Right lobe of liver (tissue), 6 donors: Measurements from ENCODE around the gene VAV2. TPM values are rescaled to one million over a fixed set of nuclear protein-coding genes. Genes with fewer than 3 reads are reported as not detected.
A peak's percentile ranks its signal among the peaks of the same experiment; 100 is the strongest.

Experiments
- ATAC-seq, 4 donors: fragments of 200-7000 bp; cut with Tn5 transposase; one replicate each; pipeline ENCODE4 v1.9.1; 2020; ENCODE audit warnings: mild to moderate bottlenecking in 4 of 4, moderate library complexity in 4 of 4
- DNase-seq, 3 donors: peaks; one replicate each; pipeline ENCODE4 v3.0.0-alpha.2; 2020
- H3K27ac ChIP-seq, 3 donors: fragments of 200-600 bp; one replicate each; pipeline ENCODE4 v1.8.0; 2022
- H3K27me3 ChIP-seq, 2 donors: fragments of 200-600 bp; one replicate each; pipeline ENCODE4 v1.8.0; 2022
- H3K36me3 ChIP-seq, 4 donors: fragments of 200-600 bp; sonication (generic) in 1 of 4; one replicate each; pipeline versions ENCODE4 v1.5.1 to v1.8.0; 2017 to 2022; ENCODE audit warnings: control low read depth in 1 of 4
- H3K4me1 ChIP-seq, 4 donors: fragments of 200-600 bp; sonication (generic) in 1 of 4; one replicate each; pipeline versions ENCODE4 v1.5.1 to v1.8.0; 2017 to 2022; ENCODE audit warnings: control low read depth in 1 of 4
- H3K4me3 ChIP-seq, 3 donors: fragments of 200-600 bp; one replicate each; pipeline ENCODE4 v1.8.0; 2022
- H3K9me3 ChIP-seq, 4 donors: fragments of 200-600 bp; sonication (generic) in 1 of 4; one replicate each; pipeline versions ENCODE4 v1.5.1 to v1.8.0; 2017 to 2022; ENCODE audit warnings: control low read depth in 1 of 4
- CTCF ChIP-seq, 4 donors: fragments of 200-600 bp in 3 of 4; fragments of 450-650 bp in 1 of 4; IDR thresholded peaks; one replicate each; pipeline versions ENCODE4 v1.5.1 to v1.8.0; 2016 to 2022; ENCODE audit warnings: antibody characterized with exemption in 4 of 4, mild to moderate bottlenecking in 2 of 4
- POLR2A ChIP-seq: fragments of 450-650 bp; IDR thresholded peaks from one replicate; pipeline ENCODE4 v1.6.1; 2017; ENCODE audit warnings: antibody characterized with exemption, mild to moderate bottlenecking
- WGBS: methylation state at CpG from one replicate; pipeline ENCODE4 v1.1.6; 2018; ENCODE audit warnings: low coverage, low lambda C conversion rate; ENCODE audit not compliant: insufficient coverage; ENCODE audit errors: missing lambda C conversion rate; 5-methylcytosine and 5-hydroxymethylcytosine counted together
- intact Hi-C, 2 donors: fragments of 100-400 bp; cut with DNase I; formaldehyde crosslinking; loops; one replicate each; pipeline versions ENCODE4 v1.11.2 to v1.14.1; 2022
- total RNA-seq, 6 experiments: library from RNA; depleted of rRNA in 2 of 6; stranded (reverse); fragments of >200 nt in 2 of 6; fragmentation: NEBNext Ultra II Directional in 3 of 6; extraction: Animal tissue kit (Norgen Biotek cat#: 25700) in 3 of 6; gene quantifications; one replicate each; pipeline versions ENCODE4 v1.1.0 to v1.2.4, GENCODE V29; 2016 to 2023
- donor health status: DM: no; HTN: yes; CAD: no.
- donor health status: DM: no; HTN: no; CAD: no.
- donor health status: DM: no; HTN: no; CAD: no.
- donor health status: DM: no; HTN: yes; CAD: no.
- donor health status: DM: no; HTN: yes; CAD: no.

VAV2 gene
- total RNA-seq, 6 experiments from 2014 or later, result 30.1 to 44.3 (median 34.9) TPM

DNA sequence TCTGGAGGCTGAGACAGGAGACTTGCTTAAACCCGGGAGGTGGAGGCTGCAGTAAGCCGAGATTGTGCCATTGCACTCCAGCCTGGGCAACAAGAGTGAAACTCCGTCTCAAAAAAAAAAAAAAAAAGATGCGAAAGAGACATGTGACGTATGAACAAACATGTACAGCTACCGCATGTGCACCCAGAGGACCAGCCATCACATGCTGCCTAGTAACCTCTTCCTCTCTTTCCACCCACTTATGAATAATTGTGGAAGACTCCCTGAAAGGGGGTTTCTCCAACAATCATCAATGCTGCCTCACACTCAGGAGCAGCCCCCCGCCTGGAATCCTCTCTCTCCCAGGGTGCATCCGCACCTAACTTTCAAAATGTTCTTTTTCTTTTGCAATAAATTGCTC lies 256.2 kb downstream of the VAV2 start:
- ATAC-seq (no peak), DNase-seq (peak in 1 of 3 donors; percentile 14)
- Histone ChIP-seq H3K27me3 (no peaks in the 10 kb centered on the region), H3K36me3 (peaks cover 0 to 7% (median 0%) of the 10 kb centered on the region in 4 donors), H3K4me1 (peaks cover 0 to 40% (median 9%) of the 10 kb centered on the region in 4 donors), H3K27ac (no peak overlapping the region), H3K4me3 (no peak overlapping the region), H3K9me3 (no peaks in the 10 kb centered on the region)
- no peak for TF ChIP-seq POLR2A
- no peak for TF ChIP-seq CTCF (IDR thresholded peaks at IDR 0.05)
- intact Hi-C loops, result loop anchor here in 1 of 2 donors (10.0 kb wide), 1 partner anchor 211 kb away; the partner anchor contains the start of gene MYMK
- WGBS, result 62% methylated on average over 6 of the region's 8 CpGs

DNA sequence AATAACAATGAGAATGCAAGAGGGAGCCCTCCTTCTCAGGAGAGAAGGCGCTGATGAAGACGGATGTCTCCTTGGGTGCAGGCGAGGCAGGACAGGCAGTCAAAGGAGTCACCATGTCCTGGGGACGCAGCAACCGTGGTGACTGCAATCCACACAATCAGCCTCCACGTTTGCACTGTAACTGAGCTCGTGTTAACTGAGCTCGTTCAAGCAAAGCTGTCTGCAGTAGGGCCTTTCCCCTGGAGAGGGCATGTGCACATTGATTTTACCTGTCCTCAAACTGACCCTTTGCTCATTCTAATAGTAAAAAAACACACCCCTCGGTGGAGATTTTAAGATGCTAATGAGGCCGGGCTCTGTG lies 256.7 kb downstream of the VAV2 start:
- no peak for TF ChIP-seq POLR2A
- TF ChIP-seq CTCF (IDR thresholded peaks at IDR 0.05), result no peak
- H3K4me3 ChIP-seq, result no peak overlapping the region
- H3K4me1 ChIP-seq, result peaks cover 0 to 35% (median 7%) of the 10 kb centered on the region in 4 donors
- intact Hi-C loops, result loop anchor here in 1 of 2 donors (10.0 kb wide), 1 partner anchor 211 kb away; the partner anchor contains the start of gene MYMK
- ATAC-seq (no peak), DNase-seq (peak in 1 of 3 donors; percentile 37)
- H3K27me3 ChIP-seq, result no peaks in the 10 kb centered on the region
- no peaks in the 10 kb centered on the region for H3K9me3 ChIP-seq
- H3K36me3 ChIP-seq, result peaks cover 0 to 7% (median under 1%) of the 10 kb centered on the region in 4 donors
- H3K27ac ChIP-seq, result no peak overlapping the region
- WGBS, result 20% methylated on average over 6 of the region's 10 CpGs

- 81% methylated on average over 8 of the region's 23 CpGs for WGBS
- DNase-seq (peak in 2 of 3 donors; percentile 44 to 51), ATAC-seq (no peak)
- no peak overlapping the region for H3K27ac ChIP-seq
- no peak for TF ChIP-seq CTCF (IDR thresholded peaks at IDR 0.05)
- TF ChIP-seq POLR2A, result no peak
- no peaks in the 10 kb centered on the region for H3K9me3 ChIP-seq
- no peaks in the 10 kb centered on the region for H3K27me3 ChIP-seq
- peaks cover 0 to 29% (median 4%) of the 10 kb centered on the region in 4 donors for H3K4me1 ChIP-seq
- peaks cover 0 to 11% (median 3%) of the 10 kb centered on the region in 4 donors for H3K36me3 ChIP-seq
- H3K4me3 ChIP-seq, result no peak overlapping the region
- intact Hi-C loops, result loop anchor here in 1 of 2 donors (10.0 kb wide), 1 partner anchor 210 kb away; the partner anchor contains the start of gene MYMK
Observed at GRCh38 chr9:133734590-133735414, 257.3 kb downstream of the VAV2 start.

DNA sequence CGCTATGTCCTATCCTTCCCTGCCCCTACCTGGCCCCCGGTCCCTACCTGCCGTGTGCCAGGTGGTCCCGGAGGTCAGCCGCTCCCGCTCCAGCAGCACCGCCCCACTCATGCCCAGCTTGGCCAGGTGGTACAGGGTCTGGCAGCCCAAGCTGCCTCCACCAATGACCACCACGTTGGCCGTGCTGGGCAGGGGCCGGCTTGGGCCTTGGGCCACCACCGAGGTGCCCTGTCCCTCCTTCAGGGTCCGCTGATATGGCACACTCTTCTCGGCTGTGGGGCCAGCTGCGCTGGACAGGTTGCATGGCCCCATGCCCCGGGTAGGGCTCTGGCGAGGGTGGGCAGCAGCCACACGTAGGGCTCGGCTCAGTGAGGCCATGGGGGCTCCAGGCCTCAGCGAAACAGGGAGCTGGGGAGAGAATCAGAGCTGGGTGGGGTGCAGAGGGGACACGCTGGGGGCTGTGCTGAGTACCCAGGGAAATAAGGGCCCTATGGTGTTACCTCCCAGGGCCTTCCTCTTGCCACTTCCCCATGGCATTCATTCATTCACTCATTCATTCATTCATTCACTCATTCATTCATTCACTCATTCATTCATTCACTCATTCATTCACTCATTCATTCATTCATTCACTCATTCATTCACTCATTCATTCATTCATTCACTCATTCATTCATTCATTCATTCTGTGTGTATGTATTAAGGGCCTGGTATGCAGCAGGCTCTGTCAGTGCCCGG lies 258.2 kb downstream of the VAV2 start:
- H3K27me3 ChIP-seq, result no peaks in the 10 kb centered on the region
- peak in 2 of 3 donors; percentile 47 to 54 for DNase-seq
- WGBS, result 94% methylated on average over 6 of the region's 21 CpGs
- no peak overlapping the region for H3K4me3 ChIP-seq
- TF ChIP-seq CTCF (IDR thresholded peaks at IDR 0.05) (no peak), POLR2A (no peak)
- no peak overlapping the region for H3K27ac ChIP-seq
- ATAC-seq, result no peak
- peaks cover 0 to 20% (median 4%) of the 10 kb centered on the region in 4 donors for H3K36me3 ChIP-seq
- H3K9me3 ChIP-seq, result no peaks in the 10 kb centered on the region
- peaks cover 0 to 29% (median 4%) of the 10 kb centered on the region in 4 donors for H3K4me1 ChIP-seq
- intact Hi-C loops, result loop anchor here in 1 of 2 donors (10.0 kb wide), 1 partner anchor 209 kb away; the partner anchor contains the start of gene MYMK
